T-helper 17 cell (primary cell): Measurements from ENCODE around the gene TYSND1. TPM values are rescaled to one million over a fixed set of nuclear protein-coding genes. Genes with fewer than 3 reads are reported as not detected.

ENCODE experiments used
- ATAC-seq: fragments of 150-1000 bp; cut with Tn5 transposase; 2 replicates; pipeline ENCODE4 v1.10.0; 2021; ENCODE audit warnings: mild to moderate bottlenecking, moderate library complexity
- DNase-seq, 3 donors: peaks; one replicate each; pipeline versions ENCODE4 v3.0.0 to v3.0.0-alpha.2; 2020 to 2021
- H3K9me3 ChIP-seq: one replicate; pipeline ENCODE4 v1.7.0; 2013; ENCODE audit warnings: low read length, mild to moderate bottlenecking; ENCODE audit not compliant: control insufficient read depth, poor library complexity, severe bottlenecking
- H3K27ac Mint-ChIP-seq: one replicate; pipeline ENCODE4 v1.8.0; 2022; ENCODE audit warnings: mild to moderate bottlenecking, moderate library complexity, mixed read lengths
- H3K27me3 Mint-ChIP-seq: one replicate; pipeline ENCODE4 v1.8.0; 2022; ENCODE audit warnings: mixed read lengths
- H3K36me3 Mint-ChIP-seq: one replicate; pipeline ENCODE4 v1.8.0; 2022; ENCODE audit warnings: low read depth, mixed read lengths
- H3K4me1 Mint-ChIP-seq: one replicate; pipeline ENCODE4 v1.8.0; 2022; ENCODE audit warnings: mild to moderate bottlenecking, mixed read lengths
- H3K4me3 Mint-ChIP-seq: one replicate; pipeline ENCODE4 v1.8.0; 2022; ENCODE audit warnings: mild to moderate bottlenecking, moderate library complexity, mixed read lengths
- total RNA-seq, 4 donors: library from RNA in 2 of 4; stranded (reverse) in 2 of 4; gene quantifications; one replicate each; pipeline ENCODE4 v1.2.3 and lab custom pipeline; 2022 to 2026

TYSND1 gene
- total RNA-seq, 2 donors from 2014 or later, result 14.2 to 14.9 TPM

DNA sequence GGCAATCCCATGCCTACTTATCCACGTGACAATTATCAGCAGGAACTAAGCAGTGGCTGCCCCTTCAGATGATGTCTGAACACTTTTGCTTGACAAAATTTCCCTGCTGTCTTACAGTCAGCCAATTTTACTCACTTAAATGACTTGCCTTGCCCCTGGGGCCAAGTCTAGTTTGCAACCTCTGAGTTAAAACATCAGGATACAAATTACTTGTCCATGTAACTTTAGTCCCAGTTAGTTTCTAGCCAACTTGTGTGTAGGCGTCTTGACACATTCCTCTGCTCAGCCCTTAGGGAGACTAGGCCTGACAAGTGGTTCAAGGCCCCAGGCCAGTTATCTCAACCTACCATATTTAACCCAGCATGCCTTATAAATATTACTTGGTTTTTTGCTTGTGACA is 11.6 kb upstream of the TYSND1 start:
- no peak for DNase-seq
- Mint-ChIP-seq H3K4me1 (peaks cover 29% of the 10 kb centered on the region), H3K36me3 (peaks cover 16% of the 10 kb centered on the region), H3K27ac (no peak overlapping the region), H3K4me3 (no peak overlapping the region), H3K27me3 (no peaks in the 10 kb centered on the region)
- no peak for ATAC-seq
- no peaks in the 10 kb centered on the region for H3K9me3 ChIP-seq

GRCh38 chr10:70155255-70155838 is 8.8 kb upstream of the TYSND1 start:
- DNase-seq (no peak), ATAC-seq (no peak)
- no peak overlapping the region for H3K4me3 Mint-ChIP-seq
- no peaks in the 10 kb centered on the region for H3K27me3 Mint-ChIP-seq
- H3K4me1 Mint-ChIP-seq, result peaks cover 19% of the 10 kb centered on the region
- no peaks in the 10 kb centered on the region for H3K9me3 ChIP-seq
- peak overlapping the region; percentile 63 for H3K27ac Mint-ChIP-seq
- H3K36me3 Mint-ChIP-seq, result peaks cover 18% of the 10 kb centered on the region

DNA sequence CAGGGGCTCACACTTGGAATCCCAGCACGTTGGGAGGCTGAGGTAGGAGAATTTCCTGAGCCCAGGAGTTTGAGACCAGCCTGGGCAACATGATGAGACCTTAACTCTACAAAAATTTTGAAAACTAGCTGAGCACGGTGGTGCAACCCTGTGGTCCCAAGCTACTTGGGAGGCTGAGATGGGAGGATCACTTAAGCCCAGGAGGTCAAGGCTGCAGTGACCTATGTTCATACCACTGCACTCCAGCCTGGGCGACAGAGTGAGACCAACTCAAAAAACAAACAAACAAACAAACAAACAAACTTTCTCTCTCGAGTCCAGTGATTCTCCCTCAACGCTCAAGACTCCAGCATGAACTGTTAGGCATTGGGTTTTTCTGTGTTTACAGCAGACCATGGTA is 2.0 kb upstream of the TYSND1 start:
- no peak overlapping the region for H3K4me3 Mint-ChIP-seq
- H3K27ac Mint-ChIP-seq, result no peak overlapping the region

GRCh38 chr10:70147259-70147625 is 742 bp upstream of the TYSND1 start:
- Mint-ChIP-seq H3K4me3 (peak overlapping the region; percentile 91), H3K36me3 (peaks cover 2% of the 10 kb centered on the region), H3K27ac (peak overlapping the region; percentile 90), H3K27me3 (no peaks in the 10 kb centered on the region), H3K4me1 (peaks cover 31% of the 10 kb centered on the region)
- no peaks in the 10 kb centered on the region for H3K9me3 ChIP-seq
- ATAC-seq (no peak), DNase-seq (no peak)

More for the DNA sequence above, 2.0 kb upstream of the TYSND1 start:
- H3K36me3 Mint-ChIP-seq, result peaks cover 3% of the 10 kb centered on the region
- H3K9me3 ChIP-seq, result no peaks in the 10 kb centered on the region
- peaks cover 22% of the 10 kb centered on the region for H3K4me1 Mint-ChIP-seq
- ATAC-seq (no peak), DNase-seq (no peak)
- no peaks in the 10 kb centered on the region for H3K27me3 Mint-ChIP-seq

GRCh38 chr10:70145666-70146488 is 623 bp downstream of the TYSND1 start:
- peak overlapping the region; percentile 91 for H3K4me3 Mint-ChIP-seq
- peak overlapping the region; percentile 90 for H3K27ac Mint-ChIP-seq
- peaks cover 28% of the 10 kb centered on the region for H3K4me1 Mint-ChIP-seq
- ATAC-seq, result peak; percentile 68
- DNase-seq, result peak; percentile 58 to 67 (median 62)
- peaks cover 2% of the 10 kb centered on the region for H3K36me3 Mint-ChIP-seq
- H3K9me3 ChIP-seq, result no peaks in the 10 kb centered on the region
- H3K27me3 Mint-ChIP-seq, result no peaks in the 10 kb centered on the region

DNA sequence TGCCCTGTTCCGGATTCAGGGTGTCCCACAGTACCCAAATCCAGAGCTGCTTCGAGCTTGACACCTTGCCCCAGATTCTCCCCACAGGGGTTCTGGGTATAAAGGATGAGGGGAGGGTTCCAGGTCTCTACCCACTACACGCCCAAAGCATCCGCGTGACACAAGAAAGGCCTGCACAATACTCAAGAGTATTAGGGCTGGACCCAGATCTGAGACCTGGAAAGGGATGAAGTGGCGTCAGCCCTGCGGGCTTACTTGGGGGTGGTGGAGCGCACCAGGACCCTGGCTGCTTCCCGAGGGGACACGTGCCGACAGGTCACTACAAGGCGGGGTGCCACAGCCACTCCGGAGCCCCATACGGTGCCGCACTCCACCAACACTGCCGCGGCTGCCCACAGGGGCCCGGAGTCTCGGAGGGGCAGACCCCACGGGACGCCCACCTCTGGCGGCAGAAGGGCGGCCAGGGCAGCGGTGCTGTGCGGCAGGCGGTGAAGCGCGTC is 1.3 kb downstream of the TYSND1 start:
- Mint-ChIP-seq H3K36me3 (no peaks in the 10 kb centered on the region), H3K4me3 (peak overlapping the region; percentile 91), H3K27ac (peak overlapping the region; percentile 90), H3K27me3 (no peaks in the 10 kb centered on the region), H3K4me1 (peaks cover 28% of the 10 kb centered on the region)
- no peaks in the 10 kb centered on the region for H3K9me3 ChIP-seq
- ATAC-seq (peak; percentile 2), DNase-seq (no peak)

DNA sequence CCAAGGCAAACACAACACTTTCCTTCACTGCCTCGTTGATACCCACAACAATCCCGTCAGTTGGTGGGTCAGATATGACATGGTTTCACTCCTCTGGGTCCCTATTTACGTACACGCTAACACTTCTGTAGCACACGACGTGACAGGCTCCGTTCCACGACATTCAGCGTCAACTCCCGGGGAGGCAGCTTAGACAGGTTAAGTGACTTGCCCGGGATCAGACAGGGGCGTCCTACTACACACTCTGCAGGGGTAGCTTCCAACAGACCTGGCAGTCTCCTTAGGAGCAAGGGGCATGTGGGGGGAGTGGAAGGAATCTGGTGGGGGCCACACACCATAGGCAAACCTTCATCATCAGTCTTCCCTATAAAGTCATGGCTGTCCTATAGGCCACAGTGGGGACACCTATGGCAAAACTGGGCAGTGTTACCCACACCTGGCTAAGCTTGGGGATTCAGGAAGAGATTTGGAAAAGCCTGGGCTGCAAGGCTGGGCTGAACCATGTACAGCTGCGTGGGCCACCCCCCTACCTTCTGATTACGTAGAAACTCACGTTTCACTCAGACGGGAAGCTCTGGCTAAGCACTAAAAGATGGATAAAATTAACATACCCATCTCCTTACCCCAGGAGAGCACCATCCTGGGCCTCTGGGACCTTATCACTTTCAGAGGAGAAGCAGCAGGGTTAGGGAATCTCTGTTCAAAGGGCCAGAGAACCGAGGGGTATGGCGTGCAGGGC is 2.0 kb downstream of the TYSND1 start:
- peaks cover 28% of the 10 kb centered on the region for H3K4me1 Mint-ChIP-seq
- H3K27me3 Mint-ChIP-seq, result no peaks in the 10 kb centered on the region
- DNase-seq (no peak), ATAC-seq (no peak)
- peak overlapping the region; percentile 90 for H3K27ac Mint-ChIP-seq
- H3K4me3 Mint-ChIP-seq, result peak overlapping the region; percentile 91
- no peaks in the 10 kb centered on the region for H3K36me3 Mint-ChIP-seq
- no peaks in the 10 kb centered on the region for H3K9me3 ChIP-seq

DNA sequence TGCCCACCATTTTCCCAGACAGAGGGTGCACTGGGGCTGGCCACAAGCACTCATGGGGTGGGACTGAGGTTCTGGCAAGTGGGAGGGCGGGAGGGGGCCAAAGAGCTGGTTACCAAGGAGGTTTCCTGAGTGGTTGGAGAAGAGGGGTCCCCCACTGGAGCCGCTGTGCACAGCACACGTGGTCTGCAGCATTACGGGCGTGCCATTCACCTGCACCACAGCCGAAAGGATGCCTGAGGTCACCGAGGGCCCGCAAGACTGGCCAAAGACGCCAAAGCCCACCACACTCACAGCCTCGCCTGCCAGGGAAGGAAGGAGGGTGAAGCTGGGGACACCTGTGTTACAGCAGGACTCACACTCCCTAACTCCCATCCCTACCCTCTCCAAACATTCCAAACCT is 3.9 kb downstream of the TYSND1 start:
- ATAC-seq (no peak), DNase-seq (no peak)
- Mint-ChIP-seq H3K4me3 (no peak overlapping the region), H3K4me1 (peaks cover 28% of the 10 kb centered on the region), H3K36me3 (no peaks in the 10 kb centered on the region), H3K27ac (peak overlapping the region; percentile 51), H3K27me3 (no peaks in the 10 kb centered on the region)
- no peaks in the 10 kb centered on the region for H3K9me3 ChIP-seq

- Mint-ChIP-seq H3K27me3 (no peaks in the 10 kb centered on the region), H3K4me3 (no peak overlapping the region), H3K27ac (no peak overlapping the region), H3K4me1 (peaks cover 21% of the 10 kb centered on the region), H3K36me3 (peaks cover 3% of the 10 kb centered on the region)
- no peaks in the 10 kb centered on the region for H3K9me3 ChIP-seq
- no peak for ATAC-seq
- no peak for DNase-seq
Observed at GRCh38 chr10:70140297-70140696, 6.2 kb downstream of the TYSND1 start.

DNA sequence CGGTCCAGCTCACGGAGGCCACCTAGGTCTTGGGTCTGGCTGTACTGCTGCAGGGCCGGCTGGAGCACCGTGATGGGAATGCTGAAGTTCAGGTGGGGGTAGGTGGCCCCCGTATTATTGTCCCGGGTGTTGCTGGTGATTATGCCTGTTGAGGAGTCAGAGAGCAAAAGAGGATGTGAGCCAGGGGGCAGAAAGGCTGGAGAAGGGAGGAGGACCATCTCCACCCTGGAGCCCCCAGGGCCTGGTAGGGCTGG is 6.6 kb downstream of the TYSND1 start:
- DNase-seq (no peak), ATAC-seq (no peak)
- Mint-ChIP-seq H3K4me1 (peaks cover 18% of the 10 kb centered on the region), H3K36me3 (peaks cover 5% of the 10 kb centered on the region), H3K4me3 (no peak overlapping the region), H3K27me3 (no peaks in the 10 kb centered on the region), H3K27ac (peak overlapping the region; percentile 24)
- H3K9me3 ChIP-seq, result no peaks in the 10 kb centered on the region

DNA sequence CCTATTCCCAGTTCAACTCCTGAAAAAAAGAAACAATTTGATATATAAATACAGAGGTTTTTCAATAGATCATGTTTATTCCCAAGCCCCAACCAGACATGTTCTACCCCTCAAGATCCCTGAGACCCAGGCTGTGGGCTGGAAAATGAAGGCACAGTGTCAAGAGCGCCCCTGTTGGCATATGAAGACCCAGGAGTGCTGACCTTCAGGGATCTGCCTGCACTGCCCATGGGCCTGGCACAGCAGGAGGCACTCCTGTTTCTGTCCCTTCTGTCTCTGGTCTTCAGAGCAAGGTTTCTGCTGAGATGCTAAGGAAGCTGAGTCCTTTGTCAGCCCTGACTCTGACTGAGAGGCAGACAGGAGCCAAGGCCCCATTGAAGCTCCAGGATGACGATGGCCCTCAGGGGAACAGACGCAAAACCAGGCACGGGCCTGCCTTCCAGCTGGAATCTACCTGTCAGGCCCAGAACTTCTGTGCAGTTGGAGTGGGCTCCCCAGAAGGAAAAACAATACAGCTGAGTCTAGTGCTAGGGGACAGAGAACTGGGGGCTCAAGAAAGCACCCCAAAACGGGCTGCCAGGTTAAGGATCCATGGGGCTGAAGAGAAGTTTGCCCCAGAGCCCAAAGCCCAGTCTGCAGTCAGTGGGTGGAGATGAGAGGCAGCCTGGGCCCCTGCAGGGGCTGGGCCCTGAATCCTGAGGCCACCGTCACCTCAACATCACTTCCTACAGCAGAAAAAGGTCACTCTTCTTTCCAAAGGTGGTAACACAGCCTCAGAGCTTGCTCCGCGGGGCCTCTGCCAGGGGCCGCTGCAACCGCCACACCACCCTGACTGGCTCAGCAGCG is 7.1 kb downstream of the TYSND1 start:
- Mint-ChIP-seq H3K4me3 (no peak overlapping the region), H3K36me3 (peaks cover 5% of the 10 kb centered on the region), H3K27ac (peak overlapping the region; percentile 24), H3K27me3 (no peaks in the 10 kb centered on the region), H3K4me1 (peaks cover 15% of the 10 kb centered on the region)
- DNase-seq (no peak), ATAC-seq (no peak)
- H3K9me3 ChIP-seq, result no peaks in the 10 kb centered on the region

- H3K9me3 ChIP-seq, result no peaks in the 10 kb centered on the region
- no peak for ATAC-seq
- H3K4me1 Mint-ChIP-seq, result peaks cover 7% of the 10 kb centered on the region
- H3K27me3 Mint-ChIP-seq, result no peaks in the 10 kb centered on the region
- peaks cover 5% of the 10 kb centered on the region for H3K36me3 Mint-ChIP-seq
- H3K27ac Mint-ChIP-seq, result no peak overlapping the region
- no peak overlapping the region for H3K4me3 Mint-ChIP-seq
- DNase-seq, result no peak
Observed at GRCh38 chr10:70137927-70138883, 8.3 kb downstream of the TYSND1 start.
